Osteoblast (primary cell): ENCODE measurements around the gene TMOD1. TPM values are rescaled to one million over a fixed set of nuclear protein-coding genes. Genes with fewer than 3 reads are reported as not detected.

Experiments used
- DNase-seq: peaks from one replicate; pipeline ENCODE4 v3.0.0; 2011; ENCODE audit warnings: low spot score, mixed read lengths; ENCODE audit not compliant: insufficient read length; ENCODE audit errors: missing footprints
- H2AFZ ChIP-seq: 2 replicates; pipeline ENCODE4 v1.6.0; 2011; ENCODE audit warnings: mild to moderate bottlenecking, low read length
- H3K27ac ChIP-seq: 2 replicates; pipeline ENCODE4 v1.5.1; 2011; ENCODE audit warnings: mild to moderate bottlenecking, low read depth, low read length, moderate library complexity
- H3K27me3 ChIP-seq: 2 replicates; pipeline ENCODE4 v1.6.0; 2012; ENCODE audit warnings: mild to moderate bottlenecking, control low read depth, inconsistent platforms, low read length, moderate library complexity; ENCODE audit not compliant: insufficient read depth
- H3K36me3 ChIP-seq: 2 replicates; pipeline ENCODE4 v1.5.1; 2011; ENCODE audit warnings: mild to moderate bottlenecking, low read length, control low read depth, moderate library complexity; ENCODE audit not compliant: insufficient read depth
- H3K4me1 ChIP-seq: 2 replicates; pipeline ENCODE4 v1.5.1; 2011; ENCODE audit warnings: mild to moderate bottlenecking, low read length, control low read depth, moderate library complexity; ENCODE audit not compliant: insufficient read depth
- H3K4me2 ChIP-seq: 2 replicates; pipeline ENCODE4 v1.6.0; 2011; ENCODE audit warnings: mild to moderate bottlenecking, low read length; ENCODE audit not compliant: insufficient read depth
- H3K4me3 ChIP-seq: fragments of 200-600 bp; sonication (generic); 3 replicates; pipeline ENCODE4 v1.5.1; 2012; ENCODE audit warnings: mild to moderate bottlenecking, low read length, inconsistent platforms; ENCODE audit not compliant: insufficient read depth
- H3K79me2 ChIP-seq: 2 replicates; pipeline ENCODE4 v1.6.0; 2012; ENCODE audit warnings: mild to moderate bottlenecking, low read length, control low read depth, inconsistent platforms; ENCODE audit not compliant: insufficient read depth
- H3K9me3 ChIP-seq: 2 replicates; pipeline ENCODE4 v1.5.1; 2011; ENCODE audit warnings: low read depth, low read length, control low read depth
- H4K20me1 ChIP-seq: 2 replicates; pipeline ENCODE4 v1.6.0; 2012; ENCODE audit warnings: mild to moderate bottlenecking, low read length, control low read depth; ENCODE audit not compliant: insufficient read depth
- total RNA-seq: library from RNA; depleted of rRNA; stranded (reverse); fragments of >200 nt; gene quantifications from 2 replicates; pipeline ENCODE4 v1.2.3, GENCODE V29; 2012
- TF ChIP-seq, protein P1 (sequence below): IDR thresholded peaks from 2 replicates; pipeline ENCODE4 v1.5.1; 2011; ENCODE audit warnings: mild to moderate bottlenecking, low read depth, low read length, moderate library complexity; ENCODE audit errors: extremely low read depth

TMOD1 gene
- total RNA-seq, 1 donor: not detected

DNA sequence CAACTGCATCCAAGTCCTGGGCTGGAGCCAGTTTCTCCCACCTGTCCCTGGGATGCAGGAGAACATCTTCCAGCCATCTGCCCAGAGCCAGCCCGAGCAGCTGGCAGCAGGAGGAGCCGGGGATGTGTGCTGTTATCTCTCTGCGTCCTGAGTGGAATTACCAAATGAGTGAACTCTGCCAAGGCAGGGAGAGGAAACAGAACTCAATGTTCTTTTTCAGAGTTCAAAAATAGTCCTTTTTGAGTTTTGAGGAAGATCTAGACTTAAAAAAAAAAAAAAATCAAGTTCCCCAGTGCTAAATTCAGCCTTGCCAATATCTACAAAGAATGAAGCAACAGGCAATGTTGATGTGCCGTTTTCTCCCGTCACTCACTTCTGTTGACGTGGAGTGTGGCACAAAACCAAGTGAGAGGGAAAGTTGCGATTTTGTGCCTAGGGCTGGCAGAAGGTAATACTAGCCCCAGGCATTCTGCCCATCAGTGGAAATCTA, 56.2 kb downstream of the TMOD1 start:
- DNase-seq: no peak
- peaks cover 4% of the 10 kb centered on the region for H3K4me1 ChIP-seq
- H3K79me2 ChIP-seq: no peaks in the 10 kb centered on the region
- H4K20me1 ChIP-seq: no peaks in the 10 kb centered on the region
- no peak overlapping the region for H3K4me3 ChIP-seq
- TF ChIP-seq, protein P1, sequence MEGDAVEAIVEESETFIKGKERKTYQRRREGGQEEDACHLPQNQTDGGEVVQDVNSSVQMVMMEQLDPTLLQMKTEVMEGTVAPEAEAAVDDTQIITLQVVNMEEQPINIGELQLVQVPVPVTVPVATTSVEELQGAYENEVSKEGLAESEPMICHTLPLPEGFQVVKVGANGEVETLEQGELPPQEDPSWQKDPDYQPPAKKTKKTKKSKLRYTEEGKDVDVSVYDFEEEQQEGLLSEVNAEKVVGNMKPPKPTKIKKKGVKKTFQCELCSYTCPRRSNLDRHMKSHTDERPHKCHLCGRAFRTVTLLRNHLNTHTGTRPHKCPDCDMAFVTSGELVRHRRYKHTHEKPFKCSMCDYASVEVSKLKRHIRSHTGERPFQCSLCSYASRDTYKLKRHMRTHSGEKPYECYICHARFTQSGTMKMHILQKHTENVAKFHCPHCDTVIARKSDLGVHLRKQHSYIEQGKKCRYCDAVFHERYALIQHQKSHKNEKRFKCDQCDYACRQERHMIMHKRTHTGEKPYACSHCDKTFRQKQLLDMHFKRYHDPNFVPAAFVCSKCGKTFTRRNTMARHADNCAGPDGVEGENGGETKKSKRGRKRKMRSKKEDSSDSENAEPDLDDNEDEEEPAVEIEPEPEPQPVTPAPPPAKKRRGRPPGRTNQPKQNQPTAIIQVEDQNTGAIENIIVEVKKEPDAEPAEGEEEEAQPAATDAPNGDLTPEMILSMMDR: no peak
- no peaks in the 10 kb centered on the region for H3K36me3 ChIP-seq
- H3K27me3 ChIP-seq: peaks cover 31% of the 10 kb centered on the region
- no peak overlapping the region for H2AFZ ChIP-seq
- no peak overlapping the region for H3K27ac ChIP-seq
- no peaks in the 10 kb centered on the region for H3K9me3 ChIP-seq
- no peak overlapping the region for H3K4me2 ChIP-seq

DNA sequence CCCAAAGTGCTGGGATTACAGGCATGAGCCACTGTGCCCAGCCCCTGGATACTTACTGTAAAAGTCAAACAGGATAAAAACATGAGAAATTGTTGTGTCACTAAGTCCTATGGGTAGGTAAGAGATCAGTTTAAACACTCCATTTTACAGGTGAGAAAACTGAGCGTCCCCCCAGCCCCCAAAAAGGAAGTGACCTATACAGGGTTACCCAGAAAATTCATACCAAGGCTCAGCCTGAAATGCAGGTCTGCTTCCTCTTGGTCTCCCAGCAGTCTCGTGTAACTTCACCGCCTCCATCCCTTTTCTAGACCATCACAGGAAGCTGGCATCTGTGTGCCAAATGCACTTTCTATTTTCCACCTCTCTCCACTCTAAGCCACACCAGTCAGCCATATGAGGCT, 57.2 kb downstream of the TMOD1 start:
- peaks cover 26% of the 10 kb centered on the region for H3K27me3 ChIP-seq
- no peak overlapping the region for H3K27ac ChIP-seq
- no peak overlapping the region for H2AFZ ChIP-seq
- no peaks in the 10 kb centered on the region for H3K79me2 ChIP-seq
- H3K4me1 ChIP-seq: peaks cover 4% of the 10 kb centered on the region
- no peaks in the 10 kb centered on the region for H3K36me3 ChIP-seq
- H3K9me3 ChIP-seq: no peaks in the 10 kb centered on the region
- no peak for DNase-seq
- H4K20me1 ChIP-seq: no peaks in the 10 kb centered on the region
- no peak overlapping the region for H3K4me3 ChIP-seq
- TF ChIP-seq, protein P1: no peak
- H3K4me2 ChIP-seq: no peak overlapping the region

DNA sequence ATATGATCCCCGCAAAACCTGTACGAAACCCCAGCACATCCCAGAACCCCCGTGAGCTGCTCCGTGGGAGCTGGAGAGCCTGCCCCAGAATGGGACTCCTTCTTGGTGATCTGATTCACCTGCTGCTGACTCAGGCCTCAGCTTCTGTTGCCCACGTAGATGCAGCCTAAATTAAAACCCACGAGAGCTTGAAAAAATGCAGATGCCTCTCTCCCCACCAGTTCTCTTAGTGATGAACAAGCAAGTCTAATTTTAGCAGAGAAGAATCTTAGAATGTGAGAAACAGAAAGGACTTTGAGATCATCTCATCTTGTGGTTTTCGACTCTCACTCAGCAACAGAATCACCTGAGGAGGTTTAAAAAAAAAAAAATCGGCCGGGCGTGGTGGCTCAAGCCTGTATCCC, 57.6 kb downstream of the TMOD1 start:
- peaks cover 4% of the 10 kb centered on the region for H3K4me1 ChIP-seq

DNA sequence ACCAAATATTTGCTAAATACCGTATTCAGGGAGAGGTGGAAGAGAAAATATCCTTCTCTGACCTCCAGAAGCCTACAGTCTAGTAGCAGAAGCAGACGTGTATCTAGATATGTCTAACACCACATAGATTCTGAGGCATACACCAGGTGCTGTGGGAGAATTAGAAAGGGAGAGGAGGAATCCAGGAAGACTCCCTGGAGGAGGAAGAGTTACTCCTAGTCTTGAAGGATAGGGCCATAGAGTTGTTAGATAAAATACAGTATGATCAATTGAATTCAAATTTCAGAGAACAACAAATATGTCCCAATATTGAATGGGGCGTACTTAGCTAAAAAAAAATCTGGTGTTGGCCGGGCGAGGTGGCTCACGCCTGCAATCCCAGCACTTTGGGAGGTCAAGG, 58.7 kb downstream of the TMOD1 start:
- no peak for DNase-seq
- Histone ChIP-seq H3K27ac (no peak overlapping the region), H3K4me1 (peaks cover under 1% of the 10 kb centered on the region), H3K27me3 (peaks cover 21% of the 10 kb centered on the region), H3K9me3 (no peaks in the 10 kb centered on the region), H3K4me3 (no peak overlapping the region), H2AFZ (no peak overlapping the region), H3K79me2 (no peaks in the 10 kb centered on the region), H3K4me2 (no peak overlapping the region), H3K36me3 (no peaks in the 10 kb centered on the region), H4K20me1 (no peaks in the 10 kb centered on the region)
- TF ChIP-seq, protein P1: no peak

More for the DNA sequence above, 57.6 kb downstream of the TMOD1 start:
- H3K79me2 ChIP-seq: no peaks in the 10 kb centered on the region
- no peak overlapping the region for H3K4me2 ChIP-seq
- H3K27me3 ChIP-seq: peaks cover 26% of the 10 kb centered on the region
- no peak overlapping the region for H2AFZ ChIP-seq
- no peaks in the 10 kb centered on the region for H3K36me3 ChIP-seq
- no peaks in the 10 kb centered on the region for H3K9me3 ChIP-seq
- H4K20me1 ChIP-seq: no peaks in the 10 kb centered on the region
- TF ChIP-seq, protein P1: no peak
- H3K4me3 ChIP-seq: no peak overlapping the region
- H3K27ac ChIP-seq: no peak overlapping the region
- no peak for DNase-seq
